Prostate gland (tissue), 2 donors: Measurements from ENCODE around the gene SCAI. TPM values are rescaled to one million over a fixed set of nuclear protein-coding genes. Genes with fewer than 3 reads are reported as not detected.
"Not testable (repeated sequence)": the region's sequence is repeated elsewhere in the genome, so short reads cannot be mapped to it uniquely, and the experiment has no call there.

Experiments
- DNase-seq: peaks from one replicate; pipeline ENCODE4 v3.0.0-alpha.2; 2019; ENCODE audit warnings: low spot score
- H3K27ac ChIP-seq, 2 donors: fragments of 200-600 bp; sonication (generic); 2 replicates each; pipeline ENCODE4 v1.5.1; 2017 to 2019
- H3K27me3 ChIP-seq: fragments of 200-600 bp; sonication (generic); replicated peaks from 2 replicates; pipeline ENCODE4 v1.5.1; 2019; ENCODE audit not compliant: insufficient read depth
- H3K36me3 ChIP-seq, 2 donors: fragments of 200-600 bp; sonication (generic); 1 replicate in 1 of 2; 2 replicates in 1 of 2; pipeline versions ENCODE4 v1.5.1 to v1.8.1; 2017 to 2019
- H3K4me1 ChIP-seq: fragments of 200-600 bp; sonication (generic); replicated peaks from 2 replicates; pipeline ENCODE4 v1.5.1; 2019
- H3K4me3 ChIP-seq, 2 donors: fragments of 200-600 bp; sonication (generic); 2 replicates each; pipeline ENCODE4 v1.5.1; 2017 to 2019
- H3K9me3 ChIP-seq: fragments of 200-600 bp; sonication (generic); 2 replicates; pipeline ENCODE4 v1.5.1; 2017
- POLR2A ChIP-seq: fragments of 450-650 bp; IDR thresholded peaks from one replicate; pipeline ENCODE4 v1.6.1; 2016; ENCODE audit warnings: antibody characterized with exemption, mild to moderate bottlenecking
- POLR2AphosphoS5 ChIP-seq: sonication (generic); formaldehyde crosslinking; IDR thresholded peaks from one replicate; pipeline ENCODE4 v1.6.1; 2017; ENCODE audit warnings: antibody characterized with exemption
- WGBS: methylation state at CpG from one replicate; pipeline ENCODE4 v1.1.5; 2018; 5-methylcytosine and 5-hydroxymethylcytosine counted together
- intact Hi-C: fragments of 100-400 bp; cut with DNase I; formaldehyde crosslinking; loops from one replicate; pipeline ENCODE4 v1.14.2; 2022
- total RNA-seq, 2 donors: library from RNA; depleted of rRNA; stranded (reverse); fragments of >200 nt; gene quantifications; one replicate each; pipeline ENCODE4 v1.1.0, GENCODE V29; 2016
- TF ChIP-seq, protein P1 (sequence below), 4 experiments: fragments of 200-600 bp in 2 of 4; fragments of 450-650 bp in 2 of 4; sonication (generic) in 2 of 4; IDR thresholded peaks; 1 replicate in 3 of 4; 2 replicates in 1 of 4; pipeline ENCODE4 v1.5.1; 2016 to 2019; ENCODE audit warnings: antibody characterized with exemption in 4 of 4, mild to moderate bottlenecking in 2 of 4, moderate library complexity in 2 of 4

Gene SCAI
- total RNA-seq, 2 donors from 2014 or later, result 3.4 to 8.6 TPM

GRCh38 chr9:124960409-124960752 lies 182.9 kb downstream of the SCAI start:
- TF ChIP-seq POLR2AphosphoS5 (no peak), POLR2A (no peak)
- TF ChIP-seq, protein P1, sequence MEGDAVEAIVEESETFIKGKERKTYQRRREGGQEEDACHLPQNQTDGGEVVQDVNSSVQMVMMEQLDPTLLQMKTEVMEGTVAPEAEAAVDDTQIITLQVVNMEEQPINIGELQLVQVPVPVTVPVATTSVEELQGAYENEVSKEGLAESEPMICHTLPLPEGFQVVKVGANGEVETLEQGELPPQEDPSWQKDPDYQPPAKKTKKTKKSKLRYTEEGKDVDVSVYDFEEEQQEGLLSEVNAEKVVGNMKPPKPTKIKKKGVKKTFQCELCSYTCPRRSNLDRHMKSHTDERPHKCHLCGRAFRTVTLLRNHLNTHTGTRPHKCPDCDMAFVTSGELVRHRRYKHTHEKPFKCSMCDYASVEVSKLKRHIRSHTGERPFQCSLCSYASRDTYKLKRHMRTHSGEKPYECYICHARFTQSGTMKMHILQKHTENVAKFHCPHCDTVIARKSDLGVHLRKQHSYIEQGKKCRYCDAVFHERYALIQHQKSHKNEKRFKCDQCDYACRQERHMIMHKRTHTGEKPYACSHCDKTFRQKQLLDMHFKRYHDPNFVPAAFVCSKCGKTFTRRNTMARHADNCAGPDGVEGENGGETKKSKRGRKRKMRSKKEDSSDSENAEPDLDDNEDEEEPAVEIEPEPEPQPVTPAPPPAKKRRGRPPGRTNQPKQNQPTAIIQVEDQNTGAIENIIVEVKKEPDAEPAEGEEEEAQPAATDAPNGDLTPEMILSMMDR (IDR thresholded peaks at IDR 0.05), result no peak
- intact Hi-C loops, result no loop called here
- Histone ChIP-seq H3K27ac (no peak overlapping the region), H3K4me1 (no peaks in the 10 kb centered on the region), H3K27me3 (no peaks in the 10 kb centered on the region), H3K36me3 (no peaks in the 10 kb centered on the region), H3K9me3 (no peaks in the 10 kb centered on the region), H3K4me3 (no peak overlapping the region)
- whole genome bisulfite sequencing, result 73% methylated on average over 2 of the region's 2 CpGs
- DNase-seq, result no peak

DNA sequence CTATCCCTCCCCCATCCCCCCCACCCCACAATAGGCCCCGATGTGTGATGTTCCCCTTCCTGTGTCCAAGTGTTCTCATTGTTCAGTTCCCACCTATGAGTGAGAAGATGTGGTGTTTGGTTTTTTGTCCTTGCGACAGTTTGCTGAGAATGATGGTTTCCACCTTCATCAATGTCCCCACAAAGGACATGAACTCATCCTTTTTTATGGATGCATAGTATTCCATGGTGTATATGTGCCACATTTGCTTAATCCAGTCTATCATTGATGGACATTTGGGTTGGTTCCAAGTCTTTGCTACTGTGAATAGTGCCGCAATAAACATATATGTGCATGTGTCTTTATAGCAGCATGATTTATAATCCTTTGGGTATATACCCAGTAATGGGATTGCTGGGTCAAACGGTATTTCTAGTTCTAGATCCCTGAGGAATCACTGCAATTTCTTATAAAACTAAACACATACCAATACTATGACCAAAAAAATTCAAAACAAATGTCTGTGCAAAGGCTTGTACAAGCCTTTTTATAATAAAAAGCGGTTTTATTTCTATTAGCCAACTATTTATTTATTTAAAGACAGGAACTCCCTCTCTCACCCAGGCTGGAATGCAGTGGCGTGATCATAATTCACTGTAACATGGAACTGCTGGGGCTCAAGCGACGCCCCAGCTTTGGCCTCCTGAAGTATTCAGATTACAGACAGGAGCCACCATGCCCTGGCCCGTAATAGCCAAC lies 183.5 kb downstream of the SCAI start:
- H3K4me3 ChIP-seq, H3K36me3 ChIP-seq, intact Hi-C loops, DNase-seq, H3K4me1 ChIP-seq, H3K9me3 ChIP-seq, H3K27me3 ChIP-seq, H3K27ac ChIP-seq: not testable (repeated sequence)
- 86% methylated on average over 9 of the region's 9 CpGs for WGBS

DNA sequence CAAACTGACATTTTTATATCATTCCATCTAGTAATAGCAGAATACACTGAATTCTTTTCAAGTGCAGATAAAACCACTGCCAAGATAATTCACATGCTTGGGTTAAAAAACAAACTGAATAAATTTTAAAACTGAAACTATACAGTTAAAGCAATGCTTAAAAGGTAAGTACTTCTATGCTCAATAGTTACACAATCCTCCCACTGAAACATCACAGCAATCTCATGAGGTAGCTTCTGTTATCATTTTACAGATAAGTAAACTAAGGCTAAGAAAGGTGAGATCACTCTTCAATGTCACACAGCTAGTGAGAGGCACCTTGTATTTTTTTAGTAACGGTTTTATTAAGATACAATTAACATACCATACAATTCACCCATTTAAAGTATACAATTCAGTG lies 189.1 kb downstream of the SCAI start:
- DNase-seq, result no peak
- Histone ChIP-seq H3K9me3 (no peaks in the 10 kb centered on the region), H3K36me3 (no peaks in the 10 kb centered on the region), H3K4me3 (no peak overlapping the region), H3K27ac (no peak overlapping the region), H3K27me3 (no peaks in the 10 kb centered on the region), H3K4me1 (no peaks in the 10 kb centered on the region)
- WGBS, result 70% methylated on average over 1 of the region's 1 CpG
- TF ChIP-seq POLR2A (no peak), POLR2AphosphoS5 (no peak)
- TF ChIP-seq, protein P1 (IDR thresholded peaks at IDR 0.05), result no peak
- intact Hi-C loops, result no loop called here

DNA sequence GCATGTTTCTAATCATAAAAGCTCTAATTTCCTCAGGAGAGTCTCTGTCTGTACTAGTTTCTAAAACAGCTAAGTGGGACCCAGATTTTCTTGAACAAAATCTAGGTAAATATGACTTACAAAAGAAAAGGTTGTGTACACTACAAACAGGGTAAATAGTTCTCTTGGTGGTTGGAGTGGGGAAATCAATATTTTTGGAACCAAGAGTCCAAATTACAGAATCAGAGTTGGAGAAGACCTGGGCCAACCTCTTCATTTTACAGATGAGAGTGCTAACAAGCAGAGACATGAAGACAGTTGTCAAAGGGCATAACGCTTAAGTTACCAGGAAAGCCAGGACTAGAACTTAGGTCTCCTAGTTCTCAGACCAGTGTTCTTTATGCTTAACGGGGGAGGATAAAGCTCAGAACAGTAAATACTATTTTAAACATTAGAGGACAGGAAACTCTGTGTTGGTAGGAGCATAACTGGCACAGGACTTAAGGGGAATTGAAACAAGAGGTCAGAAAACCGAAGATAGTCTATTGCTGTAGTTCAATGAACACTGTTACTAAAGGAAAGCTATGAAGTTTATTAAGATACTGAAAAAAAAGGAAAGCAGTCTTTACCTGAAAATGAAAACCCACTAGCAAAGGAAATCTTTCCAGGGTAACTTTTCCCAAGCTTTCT lies 193.1 kb downstream of the SCAI start:
- WGBS, result 72% methylated on average over 3 of the region's 3 CpGs
- Histone ChIP-seq H3K4me3 (no peak overlapping the region), H3K9me3 (no peaks in the 10 kb centered on the region), H3K36me3 (no peaks in the 10 kb centered on the region), H3K4me1 (no peaks in the 10 kb centered on the region), H3K27me3 (no peaks in the 10 kb centered on the region), H3K27ac (no peak overlapping the region)
- TF ChIP-seq, protein P1 (IDR thresholded peaks at IDR 0.05), result no peak
- TF ChIP-seq POLR2AphosphoS5, result no peak
- no peak for TF ChIP-seq POLR2A
- DNase-seq, result no peak
- intact Hi-C loops, result no loop called here

DNA sequence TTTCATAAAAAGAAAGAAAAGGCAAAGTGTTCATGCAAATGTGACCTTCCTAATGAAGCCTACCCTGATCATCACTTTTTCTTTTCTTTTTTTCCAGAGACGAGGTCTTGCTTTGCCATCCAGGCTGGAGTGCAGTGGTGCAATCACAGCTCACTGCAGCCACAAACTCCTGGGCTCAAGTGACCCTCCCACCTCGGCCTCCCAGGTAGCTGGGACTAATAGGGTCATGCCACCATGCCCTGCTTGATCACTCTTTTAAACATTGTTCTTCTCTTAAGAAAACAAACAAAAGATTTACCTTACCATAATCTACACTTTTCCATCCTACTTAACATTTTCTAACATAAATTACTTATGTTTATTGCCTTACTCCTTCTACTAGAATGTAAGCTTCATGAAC lies 193.9 kb downstream of the SCAI start:
- TF ChIP-seq POLR2AphosphoS5, result no peak
- TF ChIP-seq, protein P1 (IDR thresholded peaks at IDR 0.05), result no peak
- TF ChIP-seq POLR2A, result no peak
- Histone ChIP-seq H3K27ac (no peak overlapping the region), H3K4me1 (no peaks in the 10 kb centered on the region), H3K27me3 (no peaks in the 10 kb centered on the region), H3K4me3 (no peak overlapping the region), H3K36me3 (no peaks in the 10 kb centered on the region), H3K9me3 (no peaks in the 10 kb centered on the region)
- intact Hi-C loops, result loop anchor here (10.0 kb wide), 2 partner anchors 85 to 535 kb away; partner anchors contain the start of genes ARPC5L, PSMB7 and RPL35
- WGBS, result 89% methylated on average over 2 of the region's 2 CpGs
- no peak for DNase-seq
